ENCODE measurements around the gene UBR3. TPM values are rescaled to one million over a fixed set of nuclear protein-coding genes. Genes with fewer than 3 reads are reported as not detected.
"Not testable (repeated sequence)": the region's sequence is repeated elsewhere in the genome, so short reads cannot be mapped to it uniquely, and the experiment has no call there.

Gene UBR3
- total and polyA plus RNA-seq, 2 experiments from 2014 or later = 10.7 to 28.0 TPM

GRCh38 chr2:170122883-170123547 lies 295.8 kb downstream of the UBR3 start (continued):
- TF ChIP-seq POLR2AphosphoS5 (IDR thresholded peaks at IDR 0.05; ENCODE audit: low read depth) = no peak
- no peak for TF ChIP-seq ETS1 (IDR thresholded peaks at IDR 0.05)
- TF ChIP-seq EZH2 (IDR thresholded peaks at IDR 0.05; ENCODE audit: low read depth, unreplicated experiment) = no peak
- TF ChIP-seq NANOG (IDR thresholded peaks at IDR 0.05; ENCODE audit: borderline replicate concordance) = no peak
- TF ChIP-seq JUNB (IDR thresholded peaks at IDR 0.05; ENCODE audit: unreplicated experiment) = no peak
- TF ChIP-seq ZNF114 (CRISPR knock-in tag; IDR thresholded peaks at IDR 0.05) = no peak
- TF ChIP-seq EZH2phosphoT487 (IDR thresholded peaks at IDR 0.05; ENCODE audit: unreplicated experiment) = no peak
- TF ChIP-seq ZNF331 (CRISPR knock-in tag; IDR thresholded peaks at IDR 0.05; ENCODE audit: low read depth) = no peak

GRCh38 chr2:170123593-170123992 lies 296.3 kb downstream of the UBR3 start:
- Mint-ChIP-seq H3K4me1 (no peaks in the 10 kb centered on the region; the same call in 2 of the 3 replicates), H3K9me3 (peaks cover 35% of the 10 kb centered on the region), H3K27me3 (ENCODE audit: insufficient read depth, low read depth, poor library complexity) (no peaks in the 10 kb centered on the region), H3K36me3 (ENCODE audit: low read depth) (peaks cover 28% of the 10 kb centered on the region), H3K4me3 (no peak overlapping the region), H3K27ac (no peak overlapping the region)
- no peaks in the 10 kb centered on the region for H3K79me2 ChIP-seq (replicated peaks; ENCODE audit: insufficient read depth)
- peaks cover 6% of the 10 kb centered on the region; the same call in 1 of the 2 replicates for H3K4me1 ChIP-seq (ENCODE audit: insufficient read depth)
- H3K36me3 ChIP-seq (ENCODE audit: insufficient read depth) = peaks cover 3% of the 10 kb centered on the region; the same call in 1 of the 2 replicates
- no peaks in the 10 kb centered on the region for H3K27me3 ChIP-seq (ENCODE audit: insufficient read depth)
- H2AFZ ChIP-seq = no peak overlapping the region
- H3F3A ChIP-seq (replicated peaks; ENCODE audit: low read depth) = no peaks in the 10 kb centered on the region
- H3K4me2 ChIP-seq = no peak overlapping the region
- H4K20me1 ChIP-seq (replicated peaks; ENCODE audit: insufficient read depth) = no peaks in the 10 kb centered on the region
- TF ChIP-seq CTCF (conservative IDR thresholded peaks at IDR 0.05; ENCODE audit: low read depth in 2 of 2) (peak; percentile 35 to 40; a peak in 3 of 4 replicates), JUNB (IDR thresholded peaks at IDR 0.05; ENCODE audit: unreplicated experiment) (no peak)
- DNase-seq (ENCODE audit: low spot score) = peak; percentile 72
- H3K27ac ChIP-seq (ENCODE audit: low read depth) = no peak overlapping the region
- ATAC-seq = peak; percentile 52
- H3K9me2 ChIP-seq (ENCODE audit: insufficient read depth) = peaks cover 9% of the 10 kb centered on the region; the same call in 1 of the 2 replicates
- H3K4me3 ChIP-seq = no peak overlapping the region

GRCh38 chr2:170126138-170126728 lies 299.0 kb downstream of the UBR3 start:
- not testable (repeated sequence) for H3K4me1 Mint-ChIP-seq; H3K4me3 Mint-ChIP-seq; H4K20me1 ChIP-seq (replicated peaks; ENCODE audit: insufficient read depth); H3K79me2 ChIP-seq (replicated peaks; ENCODE audit: insufficient read depth); H3K27me3 Mint-ChIP-seq (ENCODE audit: insufficient read depth, low read depth, poor library complexity); H3K27ac ChIP-seq (ENCODE audit: low read depth); ATAC-seq; H3K27ac Mint-ChIP-seq; DNase-seq (ENCODE audit: low spot score); H3K27me3 ChIP-seq (ENCODE audit: insufficient read depth); H3F3A ChIP-seq (replicated peaks; ENCODE audit: low read depth); H3K4me3 ChIP-seq; H3K9me2 ChIP-seq (ENCODE audit: insufficient read depth); H3K4me1 ChIP-seq (ENCODE audit: insufficient read depth); H3K4me2 ChIP-seq; H3K36me3 ChIP-seq (ENCODE audit: insufficient read depth)
- Mint-ChIP-seq H3K36me3 (ENCODE audit: low read depth) (peaks cover 16% of the 10 kb centered on the region; the same call in 2 of the 3 replicates), H3K9me3 (peaks cover 23% of the 10 kb centered on the region)
- 0 out of 2 replicates have a peak overlapping the region, but pooled peaks have one; percentile 14 for H2AFZ ChIP-seq

Small RNAs within 50 kb of the gene (small RNA-seq; reads per million reads assigned to genes)
- not detected for gene RNU6-1006P (ENCODE audit: low replicate concordance)

Other genes with a start within 250 kb of the UBR3 start
- gene PPIG, start 243.1 kb upstream of the UBR3 start, total RNA-seq (2014; rRNA removed; shearing (Covaris generic)) = 38.8 and 40.7 TPM in 2 replicates
- 117 and 157 TPM in 2 replicates for gene PPIG, start 243.1 kb upstream of the UBR3 start, polyA plus RNA-seq (2016; fragmentation: Nextera tagmentation; extraction: Ambion mirVana)
- 0.08 TPM in 1 of 2 replicates, not detected in the other for gene CFAP210, start 133.0 kb upstream of the UBR3 start, total RNA-seq (2014; rRNA removed; shearing (Covaris generic))
- 2.9 and 3.7 TPM in 2 replicates for gene CFAP210, start 133.0 kb upstream of the UBR3 start, polyA plus RNA-seq (2016; fragmentation: Nextera tagmentation; extraction: Ambion mirVana)
- 8.3 and 12.2 TPM in 2 replicates for gene PHOSPHO2, start 133.0 kb upstream of the UBR3 start, total RNA-seq (2014; rRNA removed; shearing (Covaris generic))
- gene PHOSPHO2, start 133.0 kb upstream of the UBR3 start, polyA plus RNA-seq (2016; fragmentation: Nextera tagmentation; extraction: Ambion mirVana) = 6.6 and 8.7 TPM in 2 replicates
- 46.5 and 50.5 TPM in 2 replicates for gene KLHL23, start 93.6 kb upstream of the UBR3 start, total RNA-seq (2014; rRNA removed; shearing (Covaris generic))
- gene KLHL23, start 93.6 kb upstream of the UBR3 start, polyA plus RNA-seq (2016; fragmentation: Nextera tagmentation; extraction: Ambion mirVana) = 36.9 and 37.5 TPM in 2 replicates
- gene SSB, start 28.6 kb upstream of the UBR3 start, total RNA-seq (2014; rRNA removed; shearing (Covaris generic)) = 180 and 246 TPM in 2 replicates
- 862 and 1,104 TPM in 2 replicates for gene SSB, start 28.6 kb upstream of the UBR3 start, polyA plus RNA-seq (2016; fragmentation: Nextera tagmentation; extraction: Ambion mirVana)
- 74.8 and 82.6 TPM in 2 replicates for gene METTL5, start 2.5 kb upstream of the UBR3 start, total RNA-seq (2014; rRNA removed; shearing (Covaris generic))
- 220 and 233 TPM in 2 replicates for gene METTL5, start 2.5 kb upstream of the UBR3 start, polyA plus RNA-seq (2016; fragmentation: Nextera tagmentation; extraction: Ambion mirVana)

Data from GM23338 (cell line).